Colonic mucosa (tissue), 4 donors: Measurements from ENCODE around the gene GIMD1. TPM values are rescaled to one million over a fixed set of nuclear protein-coding genes. Genes with fewer than 3 reads are reported as not detected.

Source experiments
- DNase-seq: peaks from one replicate; pipeline ENCODE4 v3.0.0-alpha.2; 2020
- H3K27ac ChIP-seq: fragments of 200-600 bp; one replicate; pipeline ENCODE4 v1.8.0; 2021
- H3K27me3 ChIP-seq: fragments of 200-600 bp; one replicate; pipeline ENCODE4 v1.8.0; 2021
- H3K36me3 ChIP-seq: fragments of 200-600 bp; one replicate; pipeline ENCODE4 v1.8.0; 2021
- H3K4me1 ChIP-seq: fragments of 200-600 bp; one replicate; pipeline ENCODE4 v1.8.0; 2021; ENCODE audit warnings: mild to moderate bottlenecking
- H3K4me3 ChIP-seq: fragments of 200-600 bp; one replicate; pipeline ENCODE4 v1.8.0; 2021
- H3K9ac ChIP-seq, 2 donors: one replicate each; pipeline ENCODE4 v1.7.0; 2013; ENCODE audit warnings: control low read depth in 2 of 2, low read depth in 2 of 2, low read length in 2 of 2
- H3K9me3 ChIP-seq: fragments of 200-600 bp; one replicate; pipeline ENCODE4 v1.8.0; 2021
- intact Hi-C: fragments of 100-400 bp; cut with DNase I; formaldehyde crosslinking; loops from one replicate; pipeline ENCODE4 v1.14.1; 2022
- total RNA-seq, 2 donors: library from RNA; stranded (reverse); fragmentation: NEBNext Ultra II Directional in 1 of 2; extraction: Animal tissue kit (Norgen Biotek cat#: 25700) in 1 of 2; gene quantifications; one replicate each; pipeline ENCODE4 v1.2.1, GENCODE V29; 2021
- TF ChIP-seq, protein P1 (sequence below): fragments of 200-600 bp; IDR thresholded peaks from one replicate; pipeline ENCODE4 v1.8.0; 2022; ENCODE audit warnings: antibody characterized with exemption, mild to moderate bottlenecking
- donor health status: healthy.
- donor health status: DM: no; HTN: no; CAD: no.
- donor health status: DM: no; HTN: no; CAD: no.

The GIMD1 gene
- total RNA-seq, 2 donors from 2014 or later: not detected

DNA sequence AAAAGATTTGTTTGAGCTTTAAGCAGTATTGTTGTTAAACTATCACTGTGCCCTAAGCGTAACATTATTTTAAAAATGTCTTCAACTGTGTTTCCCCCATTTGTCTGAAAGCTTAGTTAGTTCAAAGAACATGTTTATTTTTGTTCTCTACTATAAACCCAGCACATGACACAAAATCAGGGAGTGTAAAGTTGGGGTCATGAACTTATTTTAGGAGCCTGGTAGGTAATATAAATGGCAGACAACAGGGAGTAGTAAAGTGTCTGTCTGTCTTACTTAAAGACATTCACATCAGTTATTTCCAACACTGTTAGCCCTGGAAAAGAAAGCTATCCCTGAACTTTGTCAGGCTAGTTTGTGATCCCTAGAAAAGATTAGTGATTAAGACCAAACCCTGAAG, 48.3 kb downstream of the GIMD1 start:
- no peak for DNase-seq
- no peaks in the 10 kb centered on the region for H3K9me3 ChIP-seq
- H3K4me3 ChIP-seq: no peak overlapping the region
- no peaks in the 10 kb centered on the region for H3K4me1 ChIP-seq
- intact Hi-C loops: loop anchor here (10.0 kb wide), 1 partner anchor 65 kb away; no protein-coding TSS in a partner anchor
- no peaks in the 10 kb centered on the region for H3K36me3 ChIP-seq
- TF ChIP-seq, protein P1, sequence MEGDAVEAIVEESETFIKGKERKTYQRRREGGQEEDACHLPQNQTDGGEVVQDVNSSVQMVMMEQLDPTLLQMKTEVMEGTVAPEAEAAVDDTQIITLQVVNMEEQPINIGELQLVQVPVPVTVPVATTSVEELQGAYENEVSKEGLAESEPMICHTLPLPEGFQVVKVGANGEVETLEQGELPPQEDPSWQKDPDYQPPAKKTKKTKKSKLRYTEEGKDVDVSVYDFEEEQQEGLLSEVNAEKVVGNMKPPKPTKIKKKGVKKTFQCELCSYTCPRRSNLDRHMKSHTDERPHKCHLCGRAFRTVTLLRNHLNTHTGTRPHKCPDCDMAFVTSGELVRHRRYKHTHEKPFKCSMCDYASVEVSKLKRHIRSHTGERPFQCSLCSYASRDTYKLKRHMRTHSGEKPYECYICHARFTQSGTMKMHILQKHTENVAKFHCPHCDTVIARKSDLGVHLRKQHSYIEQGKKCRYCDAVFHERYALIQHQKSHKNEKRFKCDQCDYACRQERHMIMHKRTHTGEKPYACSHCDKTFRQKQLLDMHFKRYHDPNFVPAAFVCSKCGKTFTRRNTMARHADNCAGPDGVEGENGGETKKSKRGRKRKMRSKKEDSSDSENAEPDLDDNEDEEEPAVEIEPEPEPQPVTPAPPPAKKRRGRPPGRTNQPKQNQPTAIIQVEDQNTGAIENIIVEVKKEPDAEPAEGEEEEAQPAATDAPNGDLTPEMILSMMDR: no peak
- no peaks in the 10 kb centered on the region for H3K27me3 ChIP-seq
- no peak overlapping the region for H3K27ac ChIP-seq
- no peak overlapping the region for H3K9ac ChIP-seq

DNA sequence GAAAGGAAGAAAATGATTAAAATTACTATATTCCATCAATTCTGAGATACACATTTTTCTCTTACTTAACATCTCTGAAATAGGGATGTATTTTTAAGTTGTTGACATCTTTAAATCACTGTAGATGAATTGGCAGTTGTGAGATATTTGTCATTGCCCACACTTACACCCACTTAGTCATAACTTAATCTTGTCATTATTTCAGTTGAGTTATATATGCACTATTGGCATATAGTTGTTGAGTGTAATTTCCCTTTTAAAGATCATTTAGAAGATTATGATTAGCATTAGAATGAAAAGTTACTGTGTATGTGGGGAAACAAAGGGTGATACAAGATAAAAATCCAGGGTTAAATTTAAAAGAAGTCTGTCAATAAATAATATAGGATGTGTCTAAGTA, 50.1 kb downstream of the GIMD1 start:
- Histone ChIP-seq H3K36me3 (no peaks in the 10 kb centered on the region), H3K9ac (no peak overlapping the region), H3K4me3 (no peak overlapping the region), H3K4me1 (no peaks in the 10 kb centered on the region), H3K27ac (no peak overlapping the region), H3K27me3 (no peaks in the 10 kb centered on the region), H3K9me3 (no peaks in the 10 kb centered on the region)
- DNase-seq: no peak
- intact Hi-C loops: no loop called here
- TF ChIP-seq, protein P1: no peak

DNA sequence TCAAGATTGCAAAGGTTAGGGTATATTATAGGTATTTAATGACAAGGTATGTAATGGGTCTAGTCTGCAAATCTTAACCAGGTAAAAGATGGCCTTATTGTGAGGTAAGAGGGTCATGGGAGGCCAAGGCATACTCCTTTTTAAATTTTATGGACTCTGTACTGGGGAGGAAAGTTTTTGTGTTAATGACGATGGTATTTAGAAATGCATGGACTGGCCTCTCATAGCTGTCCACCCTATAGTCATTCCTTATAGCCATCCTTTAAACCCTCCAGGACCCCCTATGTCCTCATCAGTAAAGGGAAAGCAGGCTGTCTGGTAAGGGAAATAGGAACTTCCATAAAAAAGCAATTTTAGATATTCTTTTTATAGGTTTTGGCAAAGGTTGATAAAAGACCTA, 50.8 kb downstream of the GIMD1 start:
- H3K36me3 ChIP-seq: no peaks in the 10 kb centered on the region
- H3K27ac ChIP-seq: no peak overlapping the region
- no peak for DNase-seq
- peak overlapping the region; percentile 91 for H3K4me3 ChIP-seq
- no peaks in the 10 kb centered on the region for H3K27me3 ChIP-seq
- H3K9ac ChIP-seq: no peak overlapping the region
- no peaks in the 10 kb centered on the region for H3K4me1 ChIP-seq
- intact Hi-C loops: no loop called here
- TF ChIP-seq, protein P1: no peak
- H3K9me3 ChIP-seq: no peaks in the 10 kb centered on the region

DNA sequence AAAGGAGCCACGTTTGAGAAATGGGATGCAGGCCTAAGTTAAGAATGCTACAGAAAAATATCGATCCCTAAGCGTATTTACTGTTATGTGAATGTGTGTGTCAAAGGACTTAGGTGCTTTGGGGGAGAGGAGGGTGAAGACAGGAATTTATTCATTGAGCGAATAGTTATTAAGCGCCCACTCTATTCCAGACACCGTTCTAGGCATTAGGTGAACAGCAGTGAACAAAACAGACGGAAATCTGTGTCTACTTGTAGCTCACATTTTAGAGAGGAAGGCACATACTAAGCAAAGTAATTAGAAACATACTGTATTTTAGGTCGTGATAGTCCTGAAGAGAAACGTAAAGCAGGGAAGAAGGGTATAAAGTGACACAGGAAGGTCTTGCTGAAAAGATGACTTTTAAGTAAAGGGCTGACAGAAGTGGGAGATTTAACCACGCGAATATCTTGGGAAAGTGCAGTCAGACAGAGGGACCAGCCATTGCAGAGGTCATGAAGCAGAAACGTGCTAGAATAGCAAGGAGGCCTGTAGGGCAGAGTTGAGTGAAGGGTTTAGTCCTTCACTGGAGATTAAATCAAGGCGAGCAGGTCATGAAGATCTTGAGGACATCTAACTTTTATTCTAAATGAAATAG, 51.7 kb downstream of the GIMD1 start:
- intact Hi-C loops: no loop called here
- no peaks in the 10 kb centered on the region for H3K27me3 ChIP-seq
- peak overlapping the region; percentile 80 to 97 for H3K9ac ChIP-seq
- TF ChIP-seq, protein P1: no peak
- H3K9me3 ChIP-seq: no peaks in the 10 kb centered on the region
- H3K4me1 ChIP-seq: no peaks in the 10 kb centered on the region
- peak overlapping the region; percentile 91 for H3K4me3 ChIP-seq
- H3K36me3 ChIP-seq: no peaks in the 10 kb centered on the region
- DNase-seq: no peak
- peak overlapping the region; percentile 90 for H3K27ac ChIP-seq

DNA sequence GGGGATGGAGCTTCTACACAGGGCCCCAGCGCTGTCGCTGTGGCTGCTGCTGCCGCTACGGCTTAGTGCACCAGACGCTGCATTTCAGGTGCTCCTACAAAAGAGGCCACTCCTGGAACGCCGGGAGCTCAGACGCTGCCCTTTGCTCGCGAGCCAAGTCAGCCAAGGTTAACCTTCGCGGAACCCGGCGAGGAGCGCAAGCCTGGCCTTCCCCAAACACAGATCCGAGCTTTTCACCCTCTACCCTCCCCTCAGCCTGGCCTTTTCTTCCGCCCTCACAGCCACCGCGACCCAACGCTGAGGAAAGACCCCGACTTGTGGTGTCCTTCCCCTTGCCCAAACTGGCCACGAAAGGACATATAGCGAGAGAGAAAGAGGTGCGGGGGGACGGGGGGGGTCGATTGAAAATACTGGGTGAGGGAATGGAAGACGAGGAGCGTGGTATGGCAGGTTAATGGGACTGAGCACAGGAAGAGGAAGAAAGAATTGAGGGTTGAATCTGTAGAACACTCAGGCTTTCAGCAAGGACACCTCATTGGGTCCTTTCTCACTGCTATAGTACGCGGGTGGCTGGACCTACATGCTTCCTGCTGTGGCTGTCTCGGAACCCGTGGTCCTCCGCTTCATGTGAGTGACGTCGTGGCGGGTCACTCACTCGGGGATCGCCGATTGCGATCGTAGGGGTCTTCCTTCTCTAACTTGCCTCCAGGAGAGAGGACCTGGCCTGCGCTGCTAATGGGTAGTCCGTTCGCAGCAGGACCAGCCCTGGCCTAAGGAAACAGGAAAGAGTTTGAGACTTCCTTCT, 52.4 kb downstream of the GIMD1 start, which contains the start of the genes AIMP1 and TBCK:
Gene AIMP1 (plus strand): TSS at position 583 of the 805 bp plus-strand sequence. CDS start 8,460 bp downstream, outside the sequence.
Gene TBCK (minus strand): TSS at position 242 of the 805 bp plus-strand sequence. CDS start 7,249 bp downstream, outside the sequence.
- TF ChIP-seq, protein P1: no peak
- peak within 1 kb of the TSS; percentile 80 to 97 for H3K9ac ChIP-seq
- peak; percentile 92 for DNase-seq
- H3K9me3 ChIP-seq: no peaks in the 10 kb centered on the region
- H3K27ac ChIP-seq: peak within 1 kb of the TSS; percentile 90
- H3K27me3 ChIP-seq: no peaks in the 10 kb centered on the region
- H3K36me3 ChIP-seq: no peaks in the 10 kb centered on the region
- intact Hi-C loops: no loop called here
- no peaks in the 10 kb centered on the region for H3K4me1 ChIP-seq
- H3K4me3 ChIP-seq: peak within 1 kb of the TSS; percentile 91
